Lower leg skin (tissue), 3 donors: ENCODE data around the gene TBX5.

ENCODE experiments used
- POLR2A ChIP-seq, 2 donors: fragments of 450-650 bp; IDR thresholded peaks; one replicate each; pipeline ENCODE4 v1.6.1; 2016 to 2017; ENCODE audit warnings: antibody characterized with exemption in 2 of 2, mild to moderate bottlenecking in 1 of 2, moderate library complexity in 1 of 2
- TF ChIP-seq, protein P1 (sequence below), 3 donors: fragments of 450-650 bp; IDR thresholded peaks; one replicate each; pipeline ENCODE4 v1.5.1; 2016; ENCODE audit warnings: antibody characterized with exemption in 3 of 3, mild to moderate bottlenecking in 3 of 3, moderate library complexity in 2 of 3

DNA sequence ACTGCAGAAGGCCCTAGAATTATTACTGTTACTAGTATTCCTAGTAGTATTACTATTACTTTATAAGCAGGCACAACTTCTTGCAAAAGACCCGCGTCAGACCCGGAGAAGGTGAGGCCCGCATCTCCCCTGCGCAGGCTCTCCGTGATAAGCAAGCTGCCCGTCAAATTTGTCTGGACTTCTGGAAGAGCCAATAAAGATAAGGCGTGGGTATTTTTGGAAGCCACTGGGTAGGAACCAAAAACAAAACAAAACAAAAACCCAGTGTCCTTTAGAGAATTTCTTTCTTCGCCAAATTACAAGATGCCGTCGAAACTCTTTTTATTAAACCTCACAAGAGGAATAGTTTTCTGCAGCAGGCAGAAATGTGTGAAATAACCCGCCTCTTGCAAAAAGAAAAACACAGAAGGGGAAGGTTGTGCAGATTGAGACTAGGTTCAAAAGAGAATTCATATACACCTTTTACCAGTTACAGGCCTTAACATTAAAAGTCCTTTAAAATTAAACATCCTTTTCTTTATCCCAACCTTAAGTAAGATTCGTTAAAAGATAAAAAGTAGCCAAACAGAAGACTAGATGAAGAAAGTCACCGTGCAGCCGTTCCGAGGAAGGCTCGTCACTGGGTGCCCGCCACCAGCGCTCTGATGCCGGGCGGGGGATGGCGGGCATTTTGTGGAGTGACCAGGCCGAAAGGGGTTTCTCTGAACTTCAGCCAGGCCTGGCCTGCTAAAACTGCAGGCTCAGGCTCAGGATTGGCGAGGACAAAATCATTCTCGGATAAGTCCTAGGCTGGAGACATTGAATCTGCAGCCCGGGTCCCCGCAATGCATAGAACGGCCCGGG, 1.6 kb downstream of the TBX5 start:
- TF ChIP-seq POLR2A (IDR thresholded peaks at IDR 0.05): no peak
- TF ChIP-seq, protein P1, sequence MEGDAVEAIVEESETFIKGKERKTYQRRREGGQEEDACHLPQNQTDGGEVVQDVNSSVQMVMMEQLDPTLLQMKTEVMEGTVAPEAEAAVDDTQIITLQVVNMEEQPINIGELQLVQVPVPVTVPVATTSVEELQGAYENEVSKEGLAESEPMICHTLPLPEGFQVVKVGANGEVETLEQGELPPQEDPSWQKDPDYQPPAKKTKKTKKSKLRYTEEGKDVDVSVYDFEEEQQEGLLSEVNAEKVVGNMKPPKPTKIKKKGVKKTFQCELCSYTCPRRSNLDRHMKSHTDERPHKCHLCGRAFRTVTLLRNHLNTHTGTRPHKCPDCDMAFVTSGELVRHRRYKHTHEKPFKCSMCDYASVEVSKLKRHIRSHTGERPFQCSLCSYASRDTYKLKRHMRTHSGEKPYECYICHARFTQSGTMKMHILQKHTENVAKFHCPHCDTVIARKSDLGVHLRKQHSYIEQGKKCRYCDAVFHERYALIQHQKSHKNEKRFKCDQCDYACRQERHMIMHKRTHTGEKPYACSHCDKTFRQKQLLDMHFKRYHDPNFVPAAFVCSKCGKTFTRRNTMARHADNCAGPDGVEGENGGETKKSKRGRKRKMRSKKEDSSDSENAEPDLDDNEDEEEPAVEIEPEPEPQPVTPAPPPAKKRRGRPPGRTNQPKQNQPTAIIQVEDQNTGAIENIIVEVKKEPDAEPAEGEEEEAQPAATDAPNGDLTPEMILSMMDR (IDR thresholded peaks at IDR 0.05): no peak
